ENCODE results near the gene KCNC3.
"Not testable (repeated sequence)": the region's sequence is repeated elsewhere in the genome, so short reads cannot be mapped to it uniquely, and the experiment has no call there.

Gene KCNC3

GRCh38 chr19:50352242-50352641, 23.1 kb upstream of the KCNC3 start:
- DNase-seq (ENCODE audit: extremely low read depth, low read depth), result no peak
- no peak overlapping the region for H3K4me3 ChIP-seq (replicated peaks; ENCODE audit: low read depth, low read length)
- TF ChIP-seq CTCF (IDR thresholded peaks at IDR 0.05; ENCODE audit: low read depth, low read length, missing control alignments), result no peak

- no peak overlapping the region for H3K4me3 ChIP-seq (replicated peaks; ENCODE audit: low read depth, low read length)
- no peak for DNase-seq (ENCODE audit: extremely low read depth, low read depth)
- TF ChIP-seq CTCF (IDR thresholded peaks at IDR 0.05; ENCODE audit: low read depth, low read length, missing control alignments), result no peak
Observed at GRCh38 chr19:50349277-50350057, 20.3 kb upstream of the KCNC3 start.

- not testable (repeated sequence) for DNase-seq (ENCODE audit: extremely low read depth, low read depth); H3K4me3 ChIP-seq (replicated peaks; ENCODE audit: low read depth, low read length)
Observed at GRCh38 chr19:50347089-50347581, 18.0 kb upstream of the KCNC3 start.

- DNase-seq (ENCODE audit: extremely low read depth, low read depth), result no peak
- no peak overlapping the region for H3K4me3 ChIP-seq (replicated peaks; ENCODE audit: low read depth, low read length)
- no peak for TF ChIP-seq CTCF (IDR thresholded peaks at IDR 0.05; ENCODE audit: low read depth, low read length, missing control alignments)
Observed at GRCh38 chr19:50344661-50345318, 15.6 kb upstream of the KCNC3 start.

GRCh38 chr19:50341091-50341564, 12.0 kb upstream of the KCNC3 start:
- no peak for TF ChIP-seq CTCF (IDR thresholded peaks at IDR 0.05; ENCODE audit: low read depth, low read length, missing control alignments)
- no peak for DNase-seq (ENCODE audit: extremely low read depth, low read depth)
- no peak overlapping the region for H3K4me3 ChIP-seq (replicated peaks; ENCODE audit: low read depth, low read length)

GRCh38 chr19:50340331-50340730, 11.2 kb upstream of the KCNC3 start:
- H3K4me3 ChIP-seq (replicated peaks; ENCODE audit: low read depth, low read length), result no peak overlapping the region
- no peak for DNase-seq (ENCODE audit: extremely low read depth, low read depth)

GRCh38 chr19:50337031-50337430, 7.9 kb upstream of the KCNC3 start:
- not testable (repeated sequence) for DNase-seq (ENCODE audit: extremely low read depth, low read depth)

More at GRCh38 chr19:50340331-50340730, 11.2 kb upstream of the KCNC3 start:
- no peak for TF ChIP-seq CTCF (IDR thresholded peaks at IDR 0.05; ENCODE audit: low read depth, low read length, missing control alignments)

More at GRCh38 chr19:50337031-50337430, 7.9 kb upstream of the KCNC3 start:
- not testable (repeated sequence) for H3K4me3 ChIP-seq (replicated peaks; ENCODE audit: low read depth, low read length)

Measured in HFF-Myc (cell line).